Activated CD4-positive, alpha-beta T cell treated with anti-CD3 and anti-CD28 coated beads, Interleukin-2, Interleukin-6, amounts not matched to agents 100 ng/mL and 50 ng/mL, durations not matched to agents 16 hours and 8 hours (primary cell): ENCODE measurements around the gene PEX26.
"Not testable (repeated sequence)": the region's sequence is repeated elsewhere in the genome, so short reads cannot be mapped to it uniquely, and the experiment has no call there.

Experiments used
- DNase-seq: peaks from one replicate; pipeline ENCODE4 v3.0.0-alpha.2; 2020

The PEX26 gene

DNA sequence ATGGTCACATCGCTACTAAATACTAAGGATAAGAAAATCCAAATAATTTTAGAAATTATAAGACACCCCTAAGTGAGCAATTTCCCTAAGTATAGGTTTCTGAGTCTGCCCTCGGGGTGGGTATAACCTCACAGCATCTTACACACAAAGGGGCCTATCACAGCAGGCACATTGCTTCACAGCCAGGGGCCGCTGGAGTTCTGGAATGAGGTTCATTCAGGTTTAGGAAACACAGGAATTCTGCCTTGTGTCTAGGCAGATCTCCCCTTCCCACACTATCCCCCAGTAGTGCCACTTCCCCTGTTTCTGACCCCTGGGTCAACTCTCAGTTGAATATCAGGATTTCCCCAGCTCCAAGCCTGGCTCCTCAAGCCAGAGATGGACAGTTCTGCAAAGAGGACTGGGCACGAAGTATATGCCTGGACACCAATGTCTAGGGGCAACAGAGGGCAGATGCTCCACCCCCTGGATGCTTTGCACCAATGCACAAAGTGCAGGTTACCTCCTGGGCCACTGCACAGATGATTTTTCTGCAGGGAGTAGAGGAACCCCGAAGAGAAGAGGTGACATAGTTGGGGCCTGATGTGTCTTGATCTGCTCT, 44.3 kb downstream of the PEX26 start:
- no peak for DNase-seq

DNA sequence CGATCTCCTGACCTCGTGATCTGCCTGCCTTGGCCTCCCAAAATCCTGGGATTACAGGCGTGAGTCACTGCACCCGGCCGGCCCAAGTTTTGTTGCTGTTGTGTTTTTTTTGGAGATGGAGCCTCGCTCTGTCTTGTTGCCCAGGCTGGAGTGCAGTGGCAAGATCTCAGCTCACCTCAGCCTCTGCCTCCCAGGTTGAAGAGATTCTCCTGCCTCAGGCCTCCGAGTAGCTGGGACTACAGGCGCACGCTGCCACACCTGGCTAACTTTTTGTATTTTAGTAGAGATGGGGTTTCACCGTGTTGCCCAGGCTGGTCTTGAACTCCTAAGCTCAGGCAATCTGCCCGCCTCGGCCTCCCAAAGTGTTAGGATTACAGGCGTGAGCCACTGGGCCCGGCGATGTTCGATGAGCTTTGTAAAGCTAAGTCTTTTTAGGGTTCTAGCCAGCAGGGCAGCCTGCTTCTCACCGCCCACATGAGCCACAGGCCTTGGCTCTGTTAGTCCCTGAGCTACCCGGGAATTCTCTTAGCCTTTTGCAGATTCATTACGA, 45.8 kb downstream of the PEX26 start:
- DNase-seq: not testable (repeated sequence)

DNA sequence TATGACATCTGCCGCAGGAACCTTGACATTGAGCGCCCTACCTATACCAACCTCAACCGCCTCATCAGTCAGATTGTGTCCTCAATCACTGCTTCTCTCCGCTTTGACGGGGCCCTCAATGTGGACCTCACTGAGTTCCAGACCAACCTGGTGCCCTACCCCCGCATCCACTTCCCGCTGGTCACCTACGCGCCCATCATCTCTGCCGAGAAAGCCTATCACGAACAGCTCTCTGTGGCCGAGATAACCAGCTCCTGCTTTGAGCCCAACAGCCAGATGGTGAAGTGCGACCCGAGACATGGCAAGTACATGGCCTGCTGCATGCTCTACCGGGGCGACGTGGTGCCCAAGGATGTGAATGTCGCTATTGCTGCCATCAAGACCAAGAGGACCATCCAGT, 48.8 kb downstream of the PEX26 start:
- DNase-seq: no peak

DNA sequence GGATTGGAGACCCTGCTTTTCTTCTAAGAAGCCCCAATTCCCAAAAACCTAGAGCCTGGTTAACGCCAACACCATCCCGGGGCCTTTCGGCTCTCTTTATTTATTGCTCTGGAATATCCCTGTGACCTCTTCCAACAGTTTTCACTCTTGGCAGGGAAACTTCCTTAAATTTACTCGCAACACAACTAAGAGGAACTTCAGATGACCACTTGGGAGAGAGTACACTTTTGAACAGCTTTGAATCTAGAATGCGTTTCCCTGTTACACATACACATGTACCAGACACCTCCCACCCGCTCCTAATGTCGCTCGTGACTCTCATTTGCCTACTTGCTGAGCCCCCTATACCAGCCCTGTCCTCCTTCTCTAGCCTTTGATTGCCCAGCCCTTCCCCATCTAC, 52.2 kb downstream of the PEX26 start:
- no peak for DNase-seq

DNA sequence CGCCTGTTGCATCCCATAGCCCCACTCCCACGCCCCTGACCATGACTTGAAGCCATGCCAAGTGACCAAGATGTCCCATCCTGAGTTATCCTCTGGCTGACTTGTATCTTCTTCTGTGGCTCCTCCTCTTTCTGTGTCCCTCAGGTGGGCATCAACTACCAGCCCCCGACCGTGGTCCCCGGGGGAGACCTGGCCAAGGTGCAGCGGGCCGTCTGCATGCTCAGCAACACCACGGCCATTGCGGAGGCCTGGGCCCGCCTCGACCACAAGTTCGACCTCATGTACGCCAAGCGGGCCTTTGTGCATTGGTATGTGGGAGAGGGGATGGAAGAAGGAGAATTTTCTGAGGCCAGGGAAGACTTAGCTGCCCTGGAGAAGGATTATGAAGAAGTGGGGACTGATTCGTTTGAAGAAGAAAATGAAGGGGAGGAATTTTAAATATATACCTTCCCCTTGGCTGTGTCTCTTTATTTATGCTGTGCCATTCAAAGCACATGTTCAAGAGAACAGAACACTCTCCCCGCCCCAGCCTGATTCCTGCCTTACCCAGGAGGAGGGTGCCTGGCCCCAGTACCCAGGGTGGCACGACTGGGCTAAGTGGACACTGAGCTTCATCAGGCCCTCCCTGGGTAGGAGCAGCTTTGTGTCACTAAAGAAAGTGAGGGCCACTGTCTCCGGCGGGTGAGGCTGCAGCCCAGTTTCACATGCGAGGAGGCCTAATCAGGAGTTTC, 53.1 kb downstream of the PEX26 start:
- no peak for DNase-seq

DNA sequence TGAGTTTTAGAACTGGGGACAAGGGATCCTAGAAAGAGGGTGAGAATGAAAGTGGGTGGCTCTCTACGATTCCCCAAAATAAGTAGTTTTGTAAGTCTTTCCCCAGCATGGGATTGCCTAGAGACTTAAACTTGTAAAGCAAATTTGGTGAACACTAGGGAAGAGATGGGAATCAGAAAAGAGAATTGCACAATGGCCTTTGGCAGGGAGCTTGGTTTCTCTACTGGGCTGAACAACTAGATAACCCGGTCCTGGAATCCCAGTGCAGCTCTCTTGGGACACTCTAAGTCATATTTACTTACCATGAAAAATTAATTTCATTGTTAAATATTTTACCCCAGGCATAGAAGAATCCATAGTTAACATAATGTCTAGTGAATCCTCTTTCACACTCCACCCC, 55.7 kb downstream of the PEX26 start:
- no peak for DNase-seq

DNA sequence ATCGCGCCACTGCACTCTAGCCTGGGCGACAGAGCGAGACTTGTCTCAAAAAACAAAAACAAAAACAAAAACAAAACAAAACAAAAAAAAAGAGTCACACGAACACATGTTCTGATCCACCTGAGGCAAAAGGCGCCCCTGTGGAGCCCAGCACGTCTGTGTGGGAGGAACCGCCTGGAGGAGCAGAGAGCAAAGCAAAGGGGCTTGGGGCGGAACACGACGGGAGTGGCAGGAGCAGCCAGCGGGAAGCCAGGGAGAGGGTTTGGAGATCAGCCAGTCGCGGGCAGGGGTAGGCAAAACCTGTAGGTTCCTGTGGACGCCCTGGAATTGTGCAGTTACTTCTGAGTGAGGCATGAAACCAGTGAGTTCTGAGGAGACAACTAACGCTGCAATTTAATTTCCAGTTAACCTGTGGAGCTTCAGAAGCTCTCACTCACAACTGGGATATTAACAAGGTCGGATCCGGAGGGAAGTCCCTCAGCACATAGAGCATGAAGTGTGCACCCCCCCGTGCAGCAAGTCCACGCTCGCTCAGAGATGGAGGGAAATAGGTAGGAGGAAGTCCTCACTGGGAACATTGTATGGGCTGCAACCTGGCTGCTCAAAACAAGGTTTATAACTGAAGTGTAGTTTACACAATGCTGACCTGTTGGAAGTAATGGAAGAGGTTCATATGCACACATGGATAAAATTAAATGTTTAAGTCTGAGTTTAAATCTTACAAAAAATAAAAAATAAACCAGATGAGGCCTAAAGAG, 59.0 kb downstream of the PEX26 start:
- no peak for DNase-seq

DNA sequence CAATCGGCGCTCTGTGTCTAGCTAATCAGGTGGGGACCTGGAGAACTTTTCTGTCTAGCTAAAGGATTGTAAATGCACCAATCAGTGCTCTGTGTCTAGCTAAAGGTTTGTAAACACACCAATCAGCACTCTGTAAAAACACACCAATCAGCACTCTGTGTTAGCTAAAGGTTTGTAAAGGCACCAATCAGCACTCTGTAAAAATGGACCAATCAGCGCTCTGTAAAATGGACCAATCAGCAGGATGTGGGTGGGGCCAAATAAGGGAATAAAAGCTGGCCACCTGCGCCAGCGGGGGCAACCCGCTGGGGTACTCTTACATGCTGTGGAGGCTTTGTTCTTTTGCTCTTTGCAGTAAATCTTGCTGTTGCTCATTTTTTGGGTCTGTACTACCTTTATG, 63.2 kb downstream of the PEX26 start:
- not testable (repeated sequence) for DNase-seq

DNA sequence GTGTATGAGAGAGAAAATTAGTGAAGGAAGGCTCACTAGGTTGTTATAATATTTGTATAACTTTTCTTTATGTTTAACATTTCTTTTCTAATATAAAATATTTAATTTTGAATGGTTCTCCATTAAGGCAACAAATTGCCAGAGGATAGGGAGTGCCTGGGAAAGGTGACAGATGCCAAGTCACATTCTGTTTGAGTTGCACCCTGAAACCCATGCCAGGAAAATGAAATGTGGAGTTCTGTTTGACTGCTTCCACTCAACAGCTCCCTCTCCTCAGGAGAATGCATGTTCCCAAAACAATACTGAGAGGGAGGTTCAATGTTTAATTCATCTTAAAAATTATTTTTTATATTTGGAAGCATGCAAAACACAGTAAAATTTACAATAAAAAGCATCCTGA, 66.3 kb downstream of the PEX26 start:
- DNase-seq: no peak

DNA sequence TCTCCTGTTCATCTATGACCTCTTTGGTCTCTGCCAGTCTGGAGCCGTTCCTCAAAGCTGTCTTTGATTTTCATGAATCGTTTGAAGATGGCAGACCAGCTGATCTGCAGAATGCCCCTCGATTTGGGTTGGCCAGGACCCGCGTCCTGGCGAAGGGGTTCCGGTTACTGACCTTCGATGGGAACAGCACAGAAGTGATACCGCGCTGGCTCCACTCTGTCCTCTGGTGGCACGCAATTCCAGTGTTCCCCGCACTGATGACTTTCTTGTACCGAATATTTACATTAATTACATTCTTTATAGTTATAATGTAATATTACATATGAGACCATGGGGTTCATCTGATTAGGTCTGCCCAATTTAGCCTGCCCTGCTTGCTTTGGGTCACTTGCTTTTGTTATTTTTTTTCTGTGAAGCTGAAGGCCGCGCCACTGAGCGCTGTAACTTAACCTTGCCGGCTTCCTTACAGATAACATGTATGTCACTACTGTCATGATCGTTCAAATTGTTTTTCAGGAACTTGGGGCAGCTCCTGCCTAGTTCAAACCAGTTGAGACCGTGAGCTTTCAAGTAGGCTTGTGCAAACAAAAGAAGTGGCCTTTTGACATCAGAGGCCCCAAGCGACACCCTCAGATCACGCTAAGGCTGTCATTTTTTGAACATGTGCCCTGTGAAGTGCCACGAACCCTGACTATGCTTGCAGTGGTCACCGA, 68.0 kb downstream of the PEX26 start:
- no peak for DNase-seq

DNA sequence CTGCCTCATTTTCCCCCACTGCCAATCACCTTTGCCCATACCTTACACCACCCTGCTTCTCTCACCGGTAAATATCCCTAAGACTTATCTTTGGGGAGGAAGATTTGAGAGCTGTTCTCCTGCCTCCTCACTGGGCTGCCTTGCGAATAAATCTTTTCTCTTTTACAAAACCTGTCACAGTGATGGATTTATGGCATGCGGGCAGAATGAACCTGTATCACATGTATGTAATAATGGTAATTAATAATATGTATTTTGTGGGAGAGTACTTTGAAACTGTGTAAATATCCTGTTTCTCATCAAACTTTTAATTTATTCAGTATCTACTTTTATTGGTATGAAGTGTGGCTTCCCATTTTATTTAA, 68.6 kb downstream of the PEX26 start:
- DNase-seq: no peak

DNA sequence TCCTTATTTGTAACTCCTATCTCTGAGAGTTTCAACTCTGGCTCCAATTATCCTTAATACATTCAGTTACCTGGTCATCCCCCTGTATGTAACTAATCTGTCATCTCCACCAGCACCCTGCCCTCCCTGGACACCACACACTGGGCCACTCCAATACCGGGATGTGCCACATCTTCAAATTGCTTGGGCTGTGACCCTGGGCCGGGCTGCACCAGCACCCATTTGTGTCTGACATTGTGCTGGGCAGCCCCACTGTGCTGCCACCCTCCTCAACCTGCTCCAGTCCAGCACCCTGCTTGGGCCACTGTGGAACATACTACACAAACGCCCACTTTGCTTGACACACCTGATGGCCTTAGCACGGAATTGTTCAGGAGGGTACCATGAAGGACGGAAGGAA, 70.0 kb downstream of the PEX26 start:
- no peak for DNase-seq

DNA sequence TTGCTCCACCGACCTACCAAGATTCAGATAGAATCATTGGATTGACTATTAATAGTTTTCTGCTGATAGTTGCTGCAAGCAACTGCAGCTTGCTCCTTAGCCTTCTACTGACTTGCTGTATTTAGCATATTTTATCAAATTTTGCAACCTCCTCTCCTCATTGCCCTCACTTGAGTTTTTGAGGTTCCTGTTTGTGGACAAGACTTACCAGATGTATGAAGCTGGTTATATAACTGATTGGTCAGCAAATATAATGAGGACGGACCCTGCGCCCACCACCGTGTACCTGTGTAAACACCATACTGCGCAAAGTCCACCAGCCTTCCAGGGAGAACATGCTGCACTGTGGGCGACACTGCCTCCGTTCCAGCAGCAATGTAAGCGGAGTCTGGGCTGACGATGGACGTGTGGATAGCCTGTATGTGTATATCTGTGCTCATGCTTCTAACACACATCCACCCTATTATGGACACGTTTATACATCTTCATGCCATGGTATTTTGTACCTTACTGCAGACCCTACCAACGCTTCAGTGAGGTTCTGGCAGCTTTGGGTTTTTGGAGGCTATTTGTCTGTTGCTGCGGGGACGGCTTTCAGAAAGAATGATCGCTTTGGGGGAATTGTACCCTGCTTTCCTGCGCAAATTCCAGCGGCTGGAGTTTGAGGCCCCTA, 70.6 kb downstream of the PEX26 start:
- DNase-seq: no peak

DNA sequence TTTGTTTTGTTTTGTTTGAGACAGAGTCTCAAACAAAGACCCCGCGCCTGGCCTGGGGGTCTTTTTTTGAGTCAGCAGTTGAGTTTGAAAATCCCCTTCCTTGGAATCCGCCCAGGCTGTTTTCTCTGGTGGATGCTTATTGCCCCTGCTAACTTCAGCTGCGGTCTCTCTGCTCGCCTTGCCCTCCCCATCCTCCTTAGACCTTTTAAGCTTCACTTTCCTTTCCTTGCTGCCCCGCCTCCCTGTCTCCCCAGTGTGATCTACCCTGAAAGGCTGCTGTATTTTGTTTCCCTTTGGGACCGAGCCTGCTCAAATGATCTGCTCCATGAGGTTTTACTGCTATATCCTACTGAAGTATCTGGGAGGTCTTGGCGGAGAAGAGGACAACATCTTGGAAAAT, 74.7 kb downstream of the PEX26 start:
- DNase-seq: no peak

DNA sequence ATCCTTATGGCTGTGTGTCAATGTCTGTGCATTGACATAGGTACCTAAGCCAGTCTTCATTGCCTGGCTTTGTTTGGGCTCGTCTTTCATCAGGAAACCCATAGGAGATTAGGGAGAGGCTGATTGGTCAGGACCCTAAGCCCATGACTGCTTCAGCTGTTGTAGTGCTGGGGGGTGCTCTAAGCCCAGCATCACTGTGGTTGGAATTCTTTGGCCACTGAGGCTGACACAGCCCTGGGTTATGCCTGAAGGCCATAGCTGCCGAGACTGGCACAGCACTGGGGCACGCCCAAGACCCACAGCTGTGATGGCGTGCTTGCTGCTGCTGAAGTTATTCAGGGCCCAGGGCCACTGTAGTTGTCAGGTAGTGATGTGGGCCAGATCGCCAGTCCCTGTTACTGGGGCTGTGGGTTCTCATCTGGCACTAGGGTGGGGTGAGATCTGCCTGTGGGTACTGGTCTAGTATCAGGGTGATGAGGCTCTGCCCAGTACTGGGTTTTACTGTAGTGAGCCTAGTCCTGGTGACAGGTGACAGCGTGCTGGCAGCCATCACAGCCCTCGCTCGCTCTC, 77.1 kb downstream of the PEX26 start:
- no peak for DNase-seq
